Stomach (tissue), 9 donors: ENCODE data around the gene OSBPL2. TPM values are rescaled to one million over a fixed set of nuclear protein-coding genes. Genes with fewer than 3 reads are reported as not detected.
A peak's percentile ranks its signal among the peaks of the same experiment; 100 is the strongest.

Source experiments
- DNase-seq, 2 donors: peaks; one replicate each; pipeline versions ENCODE4 v3.0.0 to v3.0.0-alpha.2; 2013 to 2019
- H3K27ac ChIP-seq, 5 donors: fragments of 200-600 bp in 4 of 5; sonication (generic) in 4 of 5; one replicate each; pipeline ENCODE4 v1.5.1; 2013 to 2019; ENCODE audit warnings: mild to moderate bottlenecking in 1 of 5, moderate library complexity in 1 of 5
- H3K27me3 ChIP-seq, 3 donors: fragments of 200-600 bp; sonication (generic); one replicate each; pipeline ENCODE4 v1.5.1; 2017 to 2019; ENCODE audit warnings: mixed run types in 1 of 3
- H3K36me3 ChIP-seq, 4 donors: fragments of 200-600 bp; sonication (generic); 1 replicate in 3 of 4; 2 replicates in 1 of 4; pipeline ENCODE4 v1.5.1; 2016 to 2019
- H3K4me1 ChIP-seq, 4 donors: fragments of 200-600 bp; sonication (generic); one replicate each; pipeline ENCODE4 v1.5.1; 2016 to 2019
- H3K4me3 ChIP-seq, 4 donors: fragments of 200-600 bp; sonication (generic) in 3 of 4; one replicate each; pipeline ENCODE4 v1.5.1; 2016 to 2019; ENCODE audit warnings: mild to moderate bottlenecking in 1 of 4
- H3K9me3 ChIP-seq, 4 donors: fragments of 200-600 bp; sonication (generic); one replicate each; pipeline ENCODE4 v1.5.1; 2016 to 2019
- CTCF ChIP-seq, 7 experiments: fragments of 450-650 bp in 4 of 7; fragments of 200-600 bp in 3 of 7; sonication (generic) in 3 of 7; IDR thresholded peaks; one replicate each; pipeline ENCODE4 v1.5.1; 2016 to 2019; ENCODE audit warnings: antibody characterized with exemption in 7 of 7, control low read depth in 2 of 7, mild to moderate bottlenecking in 1 of 7
- EP300 ChIP-seq: sonication (generic); formaldehyde crosslinking; IDR thresholded peaks from one replicate; pipeline ENCODE4 v1.6.1; 2017; ENCODE audit warnings: antibody characterized with exemption
- POLR2A ChIP-seq, 4 donors: fragments of 450-650 bp; IDR thresholded peaks; one replicate each; pipeline ENCODE4 v1.6.1; 2016; ENCODE audit warnings: antibody characterized with exemption in 4 of 4, control low read depth in 2 of 4, mild to moderate bottlenecking in 1 of 4, moderate library complexity in 1 of 4
- POLR2AphosphoS5 ChIP-seq, 3 donors: sonication (generic); formaldehyde crosslinking; IDR thresholded peaks; one replicate each; pipeline ENCODE4 v1.6.1; 2016; ENCODE audit warnings: antibody characterized with exemption in 3 of 3
- WGBS, 5 donors: extraction: QIAGEN DNeasy Blood & Tissue Kit in 3 of 5; methylation state at CpG; one replicate each; pipeline versions ENCODE4 v1.1.5 to v1.1.7; 2013 to 2018; 5-methylcytosine and 5-hydroxymethylcytosine counted together
- intact Hi-C: fragments of 100-400 bp; cut with DNase I; formaldehyde crosslinking; loops from one replicate; pipeline ENCODE4 v1.15.1; 2023; ENCODE audit warnings: low total_unique reads
- polyA plus RNA-seq, 3 donors: library from polyadenylated mRNA; stranded (reverse); fragments of 200-250 nt; gene quantifications; one replicate each; pipeline ENCODE4 v1.2.3, GENCODE V29; 2013
- total RNA-seq, 5 donors: library from RNA; depleted of rRNA; stranded (reverse); fragments of >200 nt; gene quantifications; one replicate each; pipeline versions ENCODE4 v1.1.0 to v1.2.3, GENCODE V29; 2014 to 2016
- donor health status: healthy with polysubstance abuse.
- donor health status: Bipolar disorder and iron deficiency.
- donor health status: healthy.

Gene OSBPL2
- total and polyA plus RNA-seq, 8 donors = 15.1 to 83.4 (median 36.7) TPM

- no peaks in the 10 kb centered on the region for H3K36me3 ChIP-seq
- TF ChIP-seq EP300 (no peak), CTCF (IDR thresholded peaks at IDR 0.05) (no peak), POLR2A (IDR thresholded peaks at IDR 0.05) (no peak), POLR2AphosphoS5 (IDR thresholded peaks at IDR 0.05) (no peak)
- H3K4me3 ChIP-seq = no peak overlapping the region
- peaks cover 15 to 23% (median 19%) of the 10 kb centered on the region in 4 donors for H3K4me1 ChIP-seq
- no peak overlapping the region for H3K27ac ChIP-seq
- peaks cover 42 to 95% (median 87%) of the 10 kb centered on the region in 3 donors for H3K27me3 ChIP-seq
- H3K9me3 ChIP-seq = no peaks in the 10 kb centered on the region
- intact Hi-C loops = no loop called here
- WGBS, 5 donors = 54 to 60% (median 56%) methylated on average over 12 to 38 of the region's 38 CpGs
- no peak for DNase-seq
Measured at GRCh38 chr20:62217913-62218773, 20.2 kb upstream of the OSBPL2 start.

- 1 to 3% (median 2%) methylated on average over 32 to 84 of the region's 84 CpGs for WGBS, 5 donors
- Histone ChIP-seq H3K4me3 (peak overlapping the region; percentile 38 to 52 (median 44)), H3K27ac (no peak overlapping the region), H3K27me3 (peaks cover 42 to 99% (median 93%) of the 10 kb centered on the region in 3 donors), H3K36me3 (no peaks in the 10 kb centered on the region), H3K9me3 (no peaks in the 10 kb centered on the region), H3K4me1 (peaks cover 15 to 23% (median 19%) of the 10 kb centered on the region in 4 donors)
- intact Hi-C loops = no loop called here
- no peak for TF ChIP-seq CTCF (IDR thresholded peaks at IDR 0.05)
- TF ChIP-seq POLR2AphosphoS5 (IDR thresholded peaks at IDR 0.05) = no peak
- no peak for TF ChIP-seq POLR2A (IDR thresholded peaks at IDR 0.05)
- no peak for TF ChIP-seq EP300
- DNase-seq = peak in 1 of 2 donors; percentile 41
Measured at GRCh38 chr20:62219101-62219991, 19.0 kb upstream of the OSBPL2 start.

GRCh38 chr20:62219992-62220665 lies 18.2 kb upstream of the OSBPL2 start, which contains the start of gene HRH3:
HRH3 (minus strand) TSS chr20:62220278; CDS start chr20:62219970, 308 bp downstream.
- DNase-seq = peak; percentile 53 to 86
- peak within 1 kb of the TSS; percentile 38 to 52 (median 44) for H3K4me3 ChIP-seq
- TF ChIP-seq CTCF (IDR thresholded peaks at IDR 0.05) = no peak
- TF ChIP-seq EP300 = no peak
- no peak for TF ChIP-seq POLR2A (IDR thresholded peaks at IDR 0.05)
- TF ChIP-seq POLR2AphosphoS5 (IDR thresholded peaks at IDR 0.05) = no peak

More at GRCh38 chr20:62219992-62220665, 18.2 kb upstream of the OSBPL2 start, which contains the start of gene HRH3:
- 0 to 2% (median 1%) methylated on average over 10 to 84 of the region's 84 CpGs for WGBS, 5 donors
- Histone ChIP-seq H3K4me1 (peaks cover 15 to 23% (median 19%) of the 10 kb centered on the region in 4 donors), H3K36me3 (no peaks in the 10 kb centered on the region), H3K27me3 (peaks cover 42 to 99% (median 87%) of the 10 kb centered on the region in 3 donors), H3K9me3 (no peaks in the 10 kb centered on the region), H3K27ac (no peak within 1 kb of the TSS)
- intact Hi-C loops = no loop called here
